Loucy (cell line): ENCODE results near the gene GNPTG.

Experiments
- H2AFZ ChIP-seq: fragments of 200-600 bp; sonication (generic); 2 replicates; pipeline ENCODE4 v1.6.0; 2016; ENCODE audit warnings: antibody characterized with exemption, mild to moderate bottlenecking, low read length, moderate library complexity
- H3F3A ChIP-seq: fragments of 200-600 bp; 2 replicates; pipeline ENCODE4 v1.6.0; 2016; ENCODE audit warnings: antibody characterized with exemption, low read depth, mild to moderate bottlenecking
- H3K27me3 ChIP-seq: fragments of 200-600 bp; sonication (generic); 2 replicates; pipeline ENCODE4 v1.6.1; 2014; ENCODE audit warnings: low read length, mild to moderate bottlenecking; ENCODE audit not compliant: insufficient read depth, poor library complexity, severe bottlenecking
- H3K36me3 ChIP-seq: fragments of 200-600 bp; sonication (generic); 2 replicates; pipeline ENCODE4 v1.6.1; 2016; ENCODE audit warnings: low read length; ENCODE audit not compliant: insufficient read depth
- H3K4me1 ChIP-seq: fragments of 200-600 bp; sonication (generic); 2 replicates; pipeline ENCODE4 v1.5.1; 2014; ENCODE audit warnings: low read length, mild to moderate bottlenecking; ENCODE audit not compliant: insufficient read depth, poor library complexity, severe bottlenecking
- H3K4me2 ChIP-seq: fragments of 200-600 bp; sonication (generic); 2 replicates; pipeline ENCODE4 v1.6.0; 2014; ENCODE audit warnings: antibody characterized with exemption, low read length, low read depth, mild to moderate bottlenecking; ENCODE audit not compliant: poor library complexity, severe bottlenecking
- H3K4me3 ChIP-seq: fragments of 200-600 bp; sonication (generic); 2 replicates; pipeline ENCODE4 v1.5.1; 2014; ENCODE audit warnings: low read length, mild to moderate bottlenecking, mixed read lengths; ENCODE audit not compliant: poor library complexity, severe bottlenecking
- H3K79me2 ChIP-seq: fragments of 200-600 bp; sonication (generic); 2 replicates; pipeline ENCODE4 v1.6.1; 2014; ENCODE audit warnings: low read length; ENCODE audit not compliant: insufficient read depth
- H3K9ac ChIP-seq: fragments of 200-600 bp; sonication (generic); 2 replicates; pipeline ENCODE4 v1.6.0; 2014; ENCODE audit warnings: mild to moderate bottlenecking, low read depth, low read length, moderate library complexity; ENCODE audit not compliant: poor library complexity, severe bottlenecking
- H3K9me2 ChIP-seq: fragments of 200-600 bp; sonication (generic); replicated peaks from 2 replicates; pipeline ENCODE4 v1.6.1; 2016; ENCODE audit warnings: low read depth, low read length, mixed read lengths
- H3K9me3 ChIP-seq: fragments of 200-600 bp; sonication (generic); 2 replicates; pipeline ENCODE4 v1.6.1; 2014; ENCODE audit warnings: mild to moderate bottlenecking, antibody characterized with exemption, low read length, low read depth; ENCODE audit not compliant: insufficient read depth
- H4K20me1 ChIP-seq: fragments of 200-600 bp; sonication (generic); 2 replicates; pipeline ENCODE4 v1.6.0; 2014; ENCODE audit warnings: antibody characterized with exemption, low read length, mild to moderate bottlenecking; ENCODE audit not compliant: insufficient read depth, poor library complexity, severe bottlenecking
- CTCF ChIP-seq: fragments of 200-600 bp; sonication (generic); conservative IDR thresholded peaks from 2 replicates; pipeline ENCODE4 v1.5.1; 2014; ENCODE audit warnings: mild to moderate bottlenecking, antibody characterized with exemption, low read length
- EZH2phosphoT487 ChIP-seq: fragments of 200-600 bp; IDR thresholded peaks from 2 replicates; pipeline ENCODE4 v1.6.1; 2018; ENCODE audit warnings: antibody characterized with exemption, mild to moderate bottlenecking, moderate library complexity, borderline replicate concordance

The GNPTG gene

GRCh38 chr16:1337486-1337885, 14.2 kb upstream of the GNPTG start:
- peaks cover 4% of the 10 kb centered on the region for H3K4me1 ChIP-seq
- H3K4me2 ChIP-seq = no peak overlapping the region
- H3K9ac ChIP-seq = no peak overlapping the region
- no peaks in the 10 kb centered on the region for H3K36me3 ChIP-seq
- no peaks in the 10 kb centered on the region for H4K20me1 ChIP-seq
- H3K79me2 ChIP-seq = no peaks in the 10 kb centered on the region
- H3K9me3 ChIP-seq = no peaks in the 10 kb centered on the region
- H3K4me3 ChIP-seq = no peak overlapping the region
- H2AFZ ChIP-seq = no peak overlapping the region
- no peaks in the 10 kb centered on the region for H3K27me3 ChIP-seq
- no peaks in the 10 kb centered on the region for H3F3A ChIP-seq
- TF ChIP-seq EZH2phosphoT487 (no peak), CTCF (no peak)
- H3K9me2 ChIP-seq = no peaks in the 10 kb centered on the region

GRCh38 chr16:1338119-1338730, 13.5 kb upstream of the GNPTG start:
- H3K9ac ChIP-seq = no peak overlapping the region
- H3K4me2 ChIP-seq = no peak overlapping the region
- H4K20me1 ChIP-seq = no peaks in the 10 kb centered on the region
- no peaks in the 10 kb centered on the region for H3K9me2 ChIP-seq
- no peaks in the 10 kb centered on the region for H3K36me3 ChIP-seq
- H2AFZ ChIP-seq = no peak overlapping the region
- H3K4me1 ChIP-seq = peaks cover 4% of the 10 kb centered on the region
- H3K79me2 ChIP-seq = no peaks in the 10 kb centered on the region
- peak; percentile 42 for TF ChIP-seq CTCF
- no peak for TF ChIP-seq EZH2phosphoT487
- H3F3A ChIP-seq = no peaks in the 10 kb centered on the region
- H3K4me3 ChIP-seq = no peak overlapping the region
- no peaks in the 10 kb centered on the region for H3K9me3 ChIP-seq
- H3K27me3 ChIP-seq = no peaks in the 10 kb centered on the region

GRCh38 chr16:1338855-1339675, 12.7 kb upstream of the GNPTG start:
- Histone ChIP-seq H3K9ac (no peak overlapping the region), H3K27me3 (no peaks in the 10 kb centered on the region), H3K4me1 (peaks cover 4% of the 10 kb centered on the region), H3K9me3 (no peaks in the 10 kb centered on the region), H3K9me2 (no peaks in the 10 kb centered on the region), H3F3A (no peaks in the 10 kb centered on the region), H3K4me2 (no peak overlapping the region), H2AFZ (no peak overlapping the region), H4K20me1 (no peaks in the 10 kb centered on the region), H3K79me2 (no peaks in the 10 kb centered on the region), H3K36me3 (no peaks in the 10 kb centered on the region), H3K4me3 (no peak overlapping the region)
- TF ChIP-seq EZH2phosphoT487 (no peak), CTCF (no peak)
